NCI-H2081 (cell line): ENCODE measurements around the gene APOOL.

Experiments used
- DNase-seq, 2 experiments: peaks; one replicate each; lab custom pipeline; 2025; lab: John Stamatoyannopoulos, UW

APOOL gene

GRCh38 chrX:85084770-85085393 lies 81.2 kb downstream of the APOOL start:
- peak; percentile 13 to 38 for DNase-seq

DNA sequence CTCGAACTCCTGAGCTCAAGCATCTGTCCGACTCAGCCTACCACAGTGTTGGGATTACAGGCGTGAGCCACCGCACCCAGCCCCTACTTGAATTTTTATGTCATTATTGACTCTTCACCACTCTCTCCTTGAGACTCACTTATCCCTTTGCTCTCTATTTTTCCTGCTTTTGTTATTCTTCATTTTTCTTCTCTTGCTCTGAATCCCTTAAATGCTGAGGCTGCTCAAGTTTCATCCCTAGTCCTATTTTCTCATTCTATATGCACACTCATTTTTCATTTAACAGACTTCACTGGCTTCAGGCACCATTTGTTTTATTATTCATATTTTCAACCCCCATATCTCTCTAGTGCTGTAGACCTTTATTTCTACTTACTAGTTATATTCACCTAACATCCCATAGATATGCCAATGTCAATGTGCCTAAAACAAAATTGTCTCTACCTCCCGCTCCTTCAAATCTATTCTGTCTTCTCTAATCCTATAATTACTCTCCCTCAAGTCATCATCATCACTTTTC lies 85.7 kb downstream of the APOOL start:
- no peak for DNase-seq

DNA sequence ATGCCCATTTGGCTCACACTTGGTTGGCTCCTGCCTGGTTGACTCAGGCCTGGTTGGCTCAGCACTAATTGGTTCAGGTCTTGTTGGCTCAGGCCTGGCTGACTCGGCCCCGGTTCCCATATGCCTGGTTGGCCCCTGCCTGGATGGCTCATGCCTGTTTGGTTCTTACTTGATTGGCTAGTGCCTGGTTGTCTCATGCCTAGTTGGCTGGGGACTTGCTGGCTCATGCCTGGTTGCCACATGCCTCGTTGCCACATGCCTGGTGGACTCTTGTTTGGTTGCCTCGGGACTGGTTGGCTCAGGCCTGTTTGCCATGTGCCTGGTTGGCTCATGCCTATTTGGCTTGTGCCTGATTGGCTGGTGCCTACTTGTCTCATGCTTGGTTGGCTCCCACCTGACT lies 103.7 kb downstream of the APOOL start:
- no peak for DNase-seq

DNA sequence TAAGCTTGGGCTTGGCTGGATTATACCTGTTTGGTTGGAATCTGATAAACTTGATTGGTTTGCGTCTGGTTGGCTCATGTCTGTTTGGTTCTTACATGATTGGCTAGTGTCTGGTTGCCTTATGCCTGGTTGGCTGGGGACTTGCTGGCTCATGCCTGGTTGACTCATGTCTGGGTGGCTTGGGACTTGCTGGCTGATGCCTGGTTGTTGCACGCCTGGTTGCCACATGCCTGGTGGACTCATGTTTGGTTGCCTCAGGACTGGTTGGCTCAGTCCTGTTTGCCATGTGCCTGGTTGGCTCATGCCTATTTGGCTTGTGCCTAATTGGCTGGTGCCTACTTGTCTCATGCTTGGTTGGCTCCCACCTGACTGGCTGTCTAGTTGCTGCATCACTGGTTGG lies 104.5 kb downstream of the APOOL start:
- no peak for DNase-seq

DNA sequence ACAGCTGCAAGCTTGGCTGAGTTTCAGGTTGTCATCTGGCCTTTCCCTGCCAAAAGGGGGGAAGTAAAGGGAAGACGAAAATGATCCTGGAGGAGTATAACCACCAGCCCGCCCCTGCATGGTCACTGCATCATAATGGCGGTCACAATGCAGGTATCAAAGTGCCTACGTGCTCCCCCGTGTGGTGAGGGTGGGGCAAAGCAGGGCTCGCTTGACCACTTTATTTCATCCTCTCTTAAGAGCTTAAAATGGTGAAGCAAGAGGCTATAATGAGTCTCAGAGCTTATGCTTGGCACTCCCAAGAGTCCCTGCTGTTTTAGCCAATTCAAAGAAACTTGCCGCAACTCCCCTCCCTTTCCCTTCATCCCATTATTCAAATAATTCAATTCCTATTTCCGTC lies 105.6 kb downstream of the APOOL start:
- DNase-seq, result peak in 1 of 2 experiments; percentile 25

GRCh38 chrX:85111347-85111746 lies 107.7 kb downstream of the APOOL start:
- peak; percentile 4 to 11 for DNase-seq

DNA sequence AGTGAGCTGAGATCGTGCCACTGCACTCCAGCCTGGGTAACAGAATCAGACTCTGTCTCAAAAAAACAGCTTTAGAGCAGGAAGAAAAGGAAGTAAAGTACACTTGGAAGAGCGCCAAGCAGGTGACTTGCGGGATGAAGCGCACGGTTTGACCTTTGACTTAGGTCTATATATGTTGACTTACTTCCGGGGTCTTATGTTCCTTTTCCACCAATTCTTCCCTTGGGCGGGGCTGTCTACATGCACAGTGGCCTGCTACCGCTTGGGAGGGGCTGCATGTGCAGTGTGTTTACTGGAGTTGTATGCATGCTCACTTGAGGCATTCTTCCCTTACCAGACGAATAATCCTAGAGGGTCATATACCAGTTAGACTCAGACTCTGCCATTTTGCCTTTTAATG lies 108.6 kb downstream of the APOOL start:
- no peak for DNase-seq

- no peak for DNase-seq
These were observed 110.1 kb downstream of the APOOL start for GRCh38 chrX:85113746-85114145.

DNA sequence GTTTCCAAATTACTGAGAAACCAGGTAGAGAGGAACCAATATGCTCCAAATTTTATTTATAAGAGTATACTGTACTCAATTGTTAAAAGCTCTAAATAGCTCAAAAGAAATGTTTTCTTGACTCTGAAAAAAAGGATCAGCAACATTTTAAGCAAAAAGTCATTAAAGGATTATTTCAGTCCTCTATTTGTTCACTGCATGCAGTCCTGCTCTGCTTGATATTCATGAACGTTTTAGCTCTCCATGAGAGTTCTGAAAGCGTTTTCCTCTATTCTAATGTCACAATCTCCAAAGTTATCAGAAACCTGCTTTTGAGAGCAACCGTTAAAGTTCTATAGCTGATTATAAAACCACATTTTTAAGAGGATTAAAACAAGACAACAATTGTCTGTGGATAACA lies 110.5 kb downstream of the APOOL start:
- DNase-seq, result no peak

DNA sequence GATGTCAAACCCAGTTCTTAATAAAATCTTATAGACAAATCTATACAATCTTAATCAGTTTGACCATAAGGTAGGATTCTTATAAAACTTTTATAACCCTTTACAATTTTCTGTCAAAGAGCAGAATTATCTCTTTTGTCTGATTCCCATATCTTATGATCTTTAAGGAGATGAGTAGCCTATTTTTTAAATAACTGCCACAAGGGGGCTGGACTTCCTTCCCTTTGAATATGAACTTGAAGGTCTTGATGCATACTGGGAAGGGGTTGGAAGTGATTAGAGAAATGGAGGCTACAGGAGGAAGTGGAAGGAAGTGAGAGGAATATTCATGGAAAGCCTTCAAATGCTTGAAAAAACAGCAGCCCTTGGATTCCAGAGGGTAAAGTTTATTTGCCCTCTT lies 111.1 kb downstream of the APOOL start:
- DNase-seq, result no peak

- peak in 1 of 2 experiments; percentile 21 for DNase-seq
These were observed 111.6 kb downstream of the APOOL start for GRCh38 chrX:85115252-85115651.

GRCh38 chrX:85136409-85136808 lies 132.7 kb downstream of the APOOL start:
- no peak for DNase-seq

DNA sequence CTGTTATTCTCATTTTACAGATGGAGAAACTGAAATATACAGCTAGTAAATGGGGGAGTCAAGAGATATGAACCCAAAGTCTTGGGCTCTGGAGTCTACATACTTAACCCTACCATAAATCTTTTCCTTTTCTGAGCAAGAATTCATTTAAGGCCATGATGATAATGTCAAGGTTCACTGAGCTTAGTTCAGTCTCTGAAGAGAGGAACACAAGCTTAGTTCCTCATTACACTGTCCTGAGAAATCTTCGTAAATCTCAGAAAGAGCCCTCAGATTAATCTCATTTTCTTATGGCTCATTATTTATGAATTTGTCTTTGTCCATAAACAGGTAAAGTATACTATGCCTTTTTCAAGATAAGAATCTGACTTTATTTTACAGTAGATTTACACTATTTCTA lies 135.7 kb downstream of the APOOL start:
- no peak for DNase-seq

GRCh38 chrX:85140964-85141363 lies 137.3 kb downstream of the APOOL start:
- DNase-seq, result no peak
